GM12874 (cell line): ENCODE measurements around the gene MAN2C1.

Experiments
- CTCF ChIP-seq: IDR thresholded peaks from 2 replicates; pipeline ENCODE4 v1.5.1; 2011; ENCODE audit warnings: low read depth, mild to moderate bottlenecking, control low read depth, low read length, moderate library complexity; ENCODE audit not compliant: insufficient read depth

The MAN2C1 gene

GRCh38 chr15:75314552-75315290, 53.7 kb downstream of the MAN2C1 start:
- TF ChIP-seq CTCF = no peak

GRCh38 chr15:75313116-75313845, 55.1 kb downstream of the MAN2C1 start:
- TF ChIP-seq CTCF = no peak

- TF ChIP-seq CTCF = no peak
These were observed 58.7 kb downstream of the MAN2C1 start for GRCh38 chr15:75309711-75310110.

- peak; percentile 73 for TF ChIP-seq CTCF
These were observed 60.5 kb downstream of the MAN2C1 start for GRCh38 chr15:75307778-75308390.

- no peak for TF ChIP-seq CTCF
These were observed 62.2 kb downstream of the MAN2C1 start for GRCh38 chr15:75306188-75306587.
